ENCODE data around the gene ACR. TPM values are rescaled to one million over a fixed set of nuclear protein-coding genes. Genes with fewer than 3 reads are reported as not detected.
A peak's percentile ranks its signal among the peaks of the same experiment; 100 is the strongest.
"Not testable (repeated sequence)": the region's sequence is repeated elsewhere in the genome, so short reads cannot be mapped to it uniquely, and the experiment has no call there.

Gene ACR
- total RNA-seq, 1 donor from 2014 or later: not detected

DNA sequence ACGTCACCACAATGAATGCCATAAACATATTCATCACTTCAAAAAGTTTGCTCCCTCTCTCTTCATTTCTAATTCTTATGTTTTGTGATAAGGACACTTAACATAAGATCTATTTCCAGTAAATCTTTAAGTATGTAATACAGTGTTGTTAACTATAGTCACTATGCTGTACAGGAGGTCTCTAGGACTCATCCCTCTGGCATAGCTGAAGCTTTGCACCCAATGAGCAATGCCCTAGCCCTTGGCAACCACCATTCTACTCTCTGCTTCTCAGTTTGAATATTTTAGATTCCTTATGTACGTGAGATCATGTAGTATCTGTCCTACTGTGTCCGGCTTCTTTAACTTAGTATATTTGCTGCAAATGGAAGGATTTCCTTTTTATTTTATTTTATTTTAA, 26.3 kb downstream of the ACR start:
- not testable (repeated sequence) for H3K9me3 Mint-ChIP-seq; H3K36me3 ChIP-seq; H4K20me1 ChIP-seq (ENCODE audit: low read depth); H3K4me3 ChIP-seq; H3K4me1 Mint-ChIP-seq; H3F3A ChIP-seq (ENCODE audit: low read depth); H3K79me2 ChIP-seq (ENCODE audit: low read depth); DNase-seq (ENCODE audit: low spot score); H3K4me1 ChIP-seq; H3K36me3 Mint-ChIP-seq; H3K9ac ChIP-seq; H3K27ac ChIP-seq; H2AFZ ChIP-seq (replicated peaks); H3K4me2 ChIP-seq; H3K27ac Mint-ChIP-seq; H3K4me3 Mint-ChIP-seq; H3K27me3 Mint-ChIP-seq (ENCODE audit: insufficient read depth, low read depth); H3K9me3 ChIP-seq (ENCODE audit: low read depth)
- peaks cover 12% of the 10 kb centered on the region for H3K27me3 ChIP-seq

DNA sequence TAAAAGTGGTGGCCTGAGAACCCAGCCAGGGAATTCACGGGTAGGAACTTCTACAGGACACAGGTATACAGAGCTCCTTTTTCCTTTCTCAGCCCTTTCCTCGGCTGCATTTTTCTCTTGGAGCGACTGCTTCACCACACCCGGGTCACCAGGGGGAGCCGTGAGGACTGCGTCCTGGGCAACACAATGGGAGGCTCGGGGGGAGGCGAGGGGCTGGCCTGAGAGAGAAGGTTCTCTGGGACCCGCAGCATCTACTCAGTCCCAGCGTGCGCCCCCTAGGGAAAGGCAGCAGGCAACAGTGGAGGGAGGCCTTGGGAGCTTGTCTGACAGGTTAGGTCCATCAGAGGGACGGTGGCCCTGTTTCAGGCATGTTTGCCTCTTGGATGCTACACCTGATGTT, 37.1 kb downstream of the ACR start:
- not testable (repeated sequence) for H4K20me1 ChIP-seq (ENCODE audit: low read depth); H3K4me2 ChIP-seq; H3K4me3 Mint-ChIP-seq

DNA sequence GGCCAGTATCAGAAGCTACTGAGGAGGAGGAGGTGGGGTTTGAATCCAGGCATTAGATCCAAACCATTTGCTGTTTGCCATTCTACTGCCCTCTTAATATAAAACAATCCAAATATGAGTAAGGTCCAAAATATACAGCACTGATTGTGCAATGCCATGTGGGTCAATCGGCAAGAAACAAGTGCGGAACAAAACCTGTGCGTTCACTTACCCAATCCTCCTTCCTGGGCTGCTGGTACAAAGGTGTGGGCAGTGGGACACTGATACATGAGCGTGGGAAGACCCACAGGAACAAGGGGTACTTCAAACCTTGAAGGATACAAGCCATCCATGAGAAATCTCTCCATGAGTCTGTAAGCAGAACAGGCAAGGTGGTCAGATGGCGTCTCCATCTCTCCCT, 39.6 kb downstream of the ACR start:
- H3K9me3 Mint-ChIP-seq, H3K4me3 Mint-ChIP-seq, H3K36me3 Mint-ChIP-seq: not testable (repeated sequence)

More for the DNA sequence above, 37.1 kb downstream of the ACR start:
- H2AFZ ChIP-seq (replicated peaks); H3K9me3 ChIP-seq (ENCODE audit: low read depth); H3K27me3 ChIP-seq; H3K79me2 ChIP-seq (ENCODE audit: low read depth); H3K4me1 Mint-ChIP-seq; H3K4me1 ChIP-seq; H3F3A ChIP-seq (ENCODE audit: low read depth); H3K27ac Mint-ChIP-seq; H3K27ac ChIP-seq; H3K9ac ChIP-seq; H3K4me3 ChIP-seq; H3K36me3 Mint-ChIP-seq; H3K36me3 ChIP-seq; H3K27me3 Mint-ChIP-seq (ENCODE audit: insufficient read depth, low read depth); H3K9me3 Mint-ChIP-seq: not testable (repeated sequence)
- TF ChIP-seq, protein P1, sequence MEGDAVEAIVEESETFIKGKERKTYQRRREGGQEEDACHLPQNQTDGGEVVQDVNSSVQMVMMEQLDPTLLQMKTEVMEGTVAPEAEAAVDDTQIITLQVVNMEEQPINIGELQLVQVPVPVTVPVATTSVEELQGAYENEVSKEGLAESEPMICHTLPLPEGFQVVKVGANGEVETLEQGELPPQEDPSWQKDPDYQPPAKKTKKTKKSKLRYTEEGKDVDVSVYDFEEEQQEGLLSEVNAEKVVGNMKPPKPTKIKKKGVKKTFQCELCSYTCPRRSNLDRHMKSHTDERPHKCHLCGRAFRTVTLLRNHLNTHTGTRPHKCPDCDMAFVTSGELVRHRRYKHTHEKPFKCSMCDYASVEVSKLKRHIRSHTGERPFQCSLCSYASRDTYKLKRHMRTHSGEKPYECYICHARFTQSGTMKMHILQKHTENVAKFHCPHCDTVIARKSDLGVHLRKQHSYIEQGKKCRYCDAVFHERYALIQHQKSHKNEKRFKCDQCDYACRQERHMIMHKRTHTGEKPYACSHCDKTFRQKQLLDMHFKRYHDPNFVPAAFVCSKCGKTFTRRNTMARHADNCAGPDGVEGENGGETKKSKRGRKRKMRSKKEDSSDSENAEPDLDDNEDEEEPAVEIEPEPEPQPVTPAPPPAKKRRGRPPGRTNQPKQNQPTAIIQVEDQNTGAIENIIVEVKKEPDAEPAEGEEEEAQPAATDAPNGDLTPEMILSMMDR (IDR thresholded peaks at IDR 0.05): peak; percentile 84
- peak; percentile 95 for DNase-seq (ENCODE audit: low spot score)

DNA sequence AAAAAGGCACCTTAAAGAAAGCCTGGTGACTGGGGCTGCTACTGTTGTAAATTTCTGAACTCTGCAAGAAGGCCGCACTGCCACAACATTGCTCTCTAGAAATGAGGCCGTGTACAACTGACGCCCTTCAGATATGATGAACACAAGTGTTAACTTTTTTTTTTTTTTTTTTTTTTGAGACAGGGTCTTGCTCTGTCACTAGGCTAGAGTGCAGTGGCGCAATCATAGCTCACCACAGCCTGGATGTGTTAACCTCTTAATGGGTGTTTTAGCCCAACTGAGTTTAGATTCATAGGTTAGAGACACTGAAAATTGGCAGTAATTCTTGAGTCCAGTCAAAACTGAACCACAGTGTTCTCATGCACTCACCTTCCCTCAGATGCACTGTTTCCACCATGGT, 42.2 kb downstream of the ACR start:
- H3K4me1 ChIP-seq; H3K4me3 ChIP-seq; H3K4me1 Mint-ChIP-seq; DNase-seq (ENCODE audit: low spot score); H3K9ac ChIP-seq; H3K27me3 Mint-ChIP-seq (ENCODE audit: insufficient read depth, low read depth); H3K36me3 Mint-ChIP-seq; H4K20me1 ChIP-seq (ENCODE audit: low read depth); H3K9me3 Mint-ChIP-seq; H3K9me3 ChIP-seq (ENCODE audit: low read depth); H3K79me2 ChIP-seq (ENCODE audit: low read depth); H3K4me2 ChIP-seq; H3K36me3 ChIP-seq; H3K27ac Mint-ChIP-seq; H3K27ac ChIP-seq; H3K27me3 ChIP-seq; H3K4me3 Mint-ChIP-seq; H2AFZ ChIP-seq (replicated peaks); H3F3A ChIP-seq (ENCODE audit: low read depth): not testable (repeated sequence)

More for the DNA sequence above, 39.6 kb downstream of the ACR start:
- not testable (repeated sequence) for H3F3A ChIP-seq (ENCODE audit: low read depth); H3K27ac ChIP-seq; H2AFZ ChIP-seq (replicated peaks); H3K4me2 ChIP-seq; H3K27me3 ChIP-seq; H3K4me1 Mint-ChIP-seq; H3K4me1 ChIP-seq; H3K9me3 ChIP-seq (ENCODE audit: low read depth); H3K27ac Mint-ChIP-seq; H3K4me3 ChIP-seq; DNase-seq (ENCODE audit: low spot score); H3K9ac ChIP-seq; H3K27me3 Mint-ChIP-seq (ENCODE audit: insufficient read depth, low read depth); H4K20me1 ChIP-seq (ENCODE audit: low read depth); H3K36me3 ChIP-seq; H3K79me2 ChIP-seq (ENCODE audit: low read depth)

DNA sequence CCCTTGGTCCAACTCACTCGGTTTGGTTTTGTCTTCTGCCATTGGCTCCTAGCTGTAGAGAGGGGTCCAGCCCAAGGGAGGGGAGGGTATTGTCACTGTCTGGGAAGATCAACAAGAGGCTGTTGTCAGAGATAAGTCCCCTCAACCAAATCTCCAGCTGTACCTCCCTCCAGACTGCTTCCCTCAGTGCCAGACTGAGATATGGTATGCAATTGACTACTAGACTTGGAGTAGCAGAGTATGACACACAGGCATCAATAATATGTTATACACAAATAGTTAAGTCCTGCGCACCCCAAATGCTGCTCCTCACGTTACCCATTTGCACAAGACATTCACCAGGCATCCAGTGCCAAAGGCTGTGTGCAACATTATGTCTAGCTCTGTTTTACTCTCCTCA, 44.2 kb downstream of the ACR start:
- not testable (repeated sequence) for H3K4me1 Mint-ChIP-seq; H3K4me2 ChIP-seq; H3K36me3 ChIP-seq; H3K9me3 ChIP-seq (ENCODE audit: low read depth); DNase-seq (ENCODE audit: low spot score); H3K9me3 Mint-ChIP-seq; H3K27ac Mint-ChIP-seq; H3K79me2 ChIP-seq (ENCODE audit: low read depth); H4K20me1 ChIP-seq (ENCODE audit: low read depth); H3K27me3 ChIP-seq; H3K9ac ChIP-seq; H3F3A ChIP-seq (ENCODE audit: low read depth); H3K4me1 ChIP-seq; H3K36me3 Mint-ChIP-seq; H3K4me3 ChIP-seq; H2AFZ ChIP-seq (replicated peaks); H3K27me3 Mint-ChIP-seq (ENCODE audit: insufficient read depth, low read depth); H3K27ac ChIP-seq
- H3K4me3 Mint-ChIP-seq: peak overlapping the region; percentile 83

DNA sequence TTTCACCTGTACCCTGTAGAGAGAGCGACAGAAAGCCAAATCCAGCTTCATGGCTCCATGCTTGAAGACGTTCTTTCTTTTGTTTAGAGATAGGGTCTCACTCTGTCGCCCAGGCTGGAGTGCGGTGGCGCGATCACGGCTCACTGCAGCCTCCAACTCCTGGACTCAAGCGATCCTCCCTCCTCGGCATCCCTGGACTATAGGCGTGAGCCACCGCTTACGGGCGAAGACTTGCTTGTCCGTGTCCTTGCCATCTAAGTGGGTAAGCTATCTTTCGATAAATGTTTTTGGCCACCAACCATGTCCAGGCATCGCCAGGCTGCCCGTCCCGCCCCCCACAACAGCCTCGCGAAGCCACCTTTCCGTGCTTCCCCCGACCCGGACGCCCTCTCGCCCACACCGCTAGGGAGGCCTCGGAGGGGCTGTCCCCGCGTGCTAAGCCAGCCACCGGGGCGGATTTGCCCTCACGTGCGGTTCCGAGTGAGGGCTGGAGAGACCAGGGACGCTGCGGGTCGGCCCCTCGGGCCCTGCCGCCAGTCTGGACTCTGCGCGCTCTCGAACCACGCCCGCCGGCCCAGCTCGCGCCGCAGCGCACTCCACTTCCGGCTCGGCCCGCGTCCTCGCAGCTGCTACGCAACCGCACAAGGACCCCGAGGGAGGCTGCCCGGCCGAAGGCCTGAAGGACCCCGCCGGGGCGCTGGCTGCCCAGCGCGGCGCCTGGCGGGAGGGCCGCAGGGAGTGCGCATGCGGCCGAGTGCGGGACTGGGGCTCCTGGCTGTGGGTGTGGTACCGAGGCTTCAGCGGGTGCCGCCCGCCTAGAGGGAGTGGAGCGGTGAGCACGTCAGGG, 45.3 kb downstream of the ACR start, which contains the start of gene RABL2B:
Gene RABL2B (minus strand): TSS at position 604 of the 847 bp plus-strand sequence. CDS start 1,342 bp downstream, outside the sequence.
- H3K36me3 Mint-ChIP-seq; H3K36me3 ChIP-seq; H3K9me3 ChIP-seq (ENCODE audit: low read depth); H3K27me3 Mint-ChIP-seq (ENCODE audit: insufficient read depth, low read depth); H3K27ac ChIP-seq; H3K4me1 ChIP-seq; H3K4me1 Mint-ChIP-seq; H3K27ac Mint-ChIP-seq; H3K9me3 Mint-ChIP-seq; H3K27me3 ChIP-seq; H3F3A ChIP-seq (ENCODE audit: low read depth); H4K20me1 ChIP-seq (ENCODE audit: low read depth); H3K79me2 ChIP-seq (ENCODE audit: low read depth): not testable (repeated sequence)
- peak within 1 kb of the TSS; percentile 78 for H3K4me2 ChIP-seq
- peak; percentile 94 for DNase-seq (ENCODE audit: low spot score)
- H3K4me3 ChIP-seq: peak within 1 kb of the TSS; percentile 65
- peak within 1 kb of the TSS; percentile 91 for H3K4me3 Mint-ChIP-seq
- peak within 1 kb of the TSS; percentile 79 for H2AFZ ChIP-seq (replicated peaks)
- peak within 1 kb of the TSS; percentile 46 for H3K9ac ChIP-seq

DNA sequence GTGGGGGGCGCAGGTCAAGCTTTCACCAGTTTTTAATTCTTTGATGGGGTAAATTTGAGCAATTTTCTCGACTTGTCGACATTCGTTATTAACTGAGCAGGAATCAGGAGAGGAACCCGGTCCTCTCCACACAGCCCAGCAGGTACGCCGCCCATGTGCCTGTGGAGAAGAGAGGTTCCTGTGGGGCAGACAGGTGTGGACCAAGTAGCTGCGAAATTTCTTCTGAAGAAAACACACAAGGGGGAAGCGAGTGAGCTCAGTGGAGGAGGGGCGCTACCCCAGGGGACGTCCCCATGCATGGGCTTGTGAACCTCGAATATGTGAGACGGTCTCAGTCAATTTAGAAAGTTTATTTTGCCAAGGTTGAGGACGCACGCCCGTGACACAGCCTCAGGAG, 45.9 kb downstream of the ACR start:
- H3K9me3 Mint-ChIP-seq; H3K36me3 ChIP-seq; H3K4me1 ChIP-seq; H3K36me3 Mint-ChIP-seq; H4K20me1 ChIP-seq (ENCODE audit: low read depth); DNase-seq (ENCODE audit: low spot score); H3K27ac Mint-ChIP-seq; H3K9me3 ChIP-seq (ENCODE audit: low read depth); H3K27me3 Mint-ChIP-seq (ENCODE audit: insufficient read depth, low read depth); H3K9ac ChIP-seq; H3F3A ChIP-seq (ENCODE audit: low read depth); H3K27ac ChIP-seq; H3K79me2 ChIP-seq (ENCODE audit: low read depth); H3K27me3 ChIP-seq; H3K4me1 Mint-ChIP-seq: not testable (repeated sequence)
- peak overlapping the region; percentile 91 for H3K4me3 Mint-ChIP-seq
- peak overlapping the region; percentile 78 for H3K4me2 ChIP-seq
- H3K4me3 ChIP-seq: peak overlapping the region; percentile 65
- H2AFZ ChIP-seq (replicated peaks): peak overlapping the region; percentile 79
